GM10248 (cell line): Measurements from ENCODE around the gene RERE.
"Not testable (repeated sequence)": the region's sequence is repeated elsewhere in the genome, so short reads cannot be mapped to it uniquely, and the experiment has no call there.

Experiments used
- CTCF ChIA-PET: fragments of 300-600 bp; sonication (Branson Sonifier 250); formaldehyde crosslinking; extraction: SDS; loops from one replicate; lab custom pipeline; 2021; ENCODE audit warnings: antibody characterized with exemption; lab: Yijun Ruan, JAX
- POLR2A ChIA-PET: fragments of 350-650 bp; sonication (Branson Sonifier 250); formaldehyde crosslinking; extraction: SDS; loops from one replicate; lab custom pipeline; 2020; ENCODE audit warnings: antibody characterized with exemption; lab: Yijun Ruan, JAX
- DNase-seq: peaks from one replicate; pipeline ENCODE4 v3.0.0; 2012; ENCODE audit errors: extremely low spot score
- CTCF ChIP-seq: IDR thresholded peaks from 2 replicates; pipeline ENCODE4 v1.5.1; 2012; ENCODE audit warnings: mild to moderate bottlenecking, low read depth; ENCODE audit errors: extremely low read depth, missing control alignments, control extremely low read depth

The RERE gene

GRCh38 chr1:8512504-8512903, 304.9 kb downstream of the RERE start:
- POLR2A ChIA-PET = no interaction called here
- TF ChIP-seq CTCF = no peak
- DNase-seq = no peak
- CTCF ChIA-PET = no interaction called here

GRCh38 chr1:8510041-8510823, 307.2 kb downstream of the RERE start:
- no peak for TF ChIP-seq CTCF
- DNase-seq = peak; percentile 61
- CTCF ChIA-PET = interaction anchor here (0.8 to 1.9 kb wide), 9 partner anchors 9 to 495 kb away, joined by 3 to 7 read pairs (median 3); no protein-coding TSS in a partner anchor
- POLR2A ChIA-PET = no interaction called here

GRCh38 chr1:8509579-8509978, 307.9 kb downstream of the RERE start:
- POLR2A ChIA-PET = no interaction called here

GRCh38 chr1:8506995-8507615, 310.3 kb downstream of the RERE start:
- DNase-seq = no peak
- TF ChIP-seq CTCF = no peak
- ChIA-PET CTCF (no interaction called here), POLR2A (no interaction called here)

More at GRCh38 chr1:8509579-8509978, 307.9 kb downstream of the RERE start:
- no peak for TF ChIP-seq CTCF
- CTCF ChIA-PET = interaction anchor here (1.3 to 1.9 kb wide), 4 partner anchors 10 to 494 kb away, joined by 4 to 7 read pairs (median 4); no protein-coding TSS in a partner anchor
- no peak for DNase-seq

- no peak for DNase-seq
- no peak for TF ChIP-seq CTCF
- ChIA-PET POLR2A (no interaction called here), CTCF (no interaction called here)
These were observed 311.0 kb downstream of the RERE start for GRCh38 chr1:8506456-8506855.

- no peak for TF ChIP-seq CTCF
- ChIA-PET CTCF (no interaction called here), POLR2A (no interaction called here)
- DNase-seq = no peak
These were observed 313.6 kb downstream of the RERE start for GRCh38 chr1:8503842-8504241.

GRCh38 chr1:8502949-8503348, 314.5 kb downstream of the RERE start:
- POLR2A ChIA-PET, CTCF ChIA-PET, DNase-seq: not testable (repeated sequence)
